ENCODE results near the gene HOXC4.
A peak's percentile ranks its signal among the peaks of the same experiment; 100 is the strongest.
"Not testable (repeated sequence)": the region's sequence is repeated elsewhere in the genome, so short reads cannot be mapped to it uniquely, and the experiment has no call there.

HOXC4 gene

GRCh38 chr12:54055552-54055951 lies 1.9 kb downstream of the HOXC4 start:
- DNase-seq (ENCODE audit: low read depth, low spot score): no peak

GRCh38 chr12:54056110-54056509 lies 2.5 kb downstream of the HOXC4 start:
- no peak for DNase-seq (ENCODE audit: low read depth, low spot score)

GRCh38 chr12:54058128-54058768 lies 4.6 kb downstream of the HOXC4 start:
- DNase-seq (ENCODE audit: low read depth, low spot score): no peak

GRCh38 chr12:54059668-54060067 lies 6.0 kb downstream of the HOXC4 start:
- no peak for DNase-seq (ENCODE audit: low read depth, low spot score)

GRCh38 chr12:54060174-54060974 lies 6.7 kb downstream of the HOXC4 start:
- DNase-seq (ENCODE audit: low read depth, low spot score): no peak

GRCh38 chr12:54060975-54061778 lies 7.5 kb downstream of the HOXC4 start:
- no peak for DNase-seq (ENCODE audit: low read depth, low spot score)

DNA sequence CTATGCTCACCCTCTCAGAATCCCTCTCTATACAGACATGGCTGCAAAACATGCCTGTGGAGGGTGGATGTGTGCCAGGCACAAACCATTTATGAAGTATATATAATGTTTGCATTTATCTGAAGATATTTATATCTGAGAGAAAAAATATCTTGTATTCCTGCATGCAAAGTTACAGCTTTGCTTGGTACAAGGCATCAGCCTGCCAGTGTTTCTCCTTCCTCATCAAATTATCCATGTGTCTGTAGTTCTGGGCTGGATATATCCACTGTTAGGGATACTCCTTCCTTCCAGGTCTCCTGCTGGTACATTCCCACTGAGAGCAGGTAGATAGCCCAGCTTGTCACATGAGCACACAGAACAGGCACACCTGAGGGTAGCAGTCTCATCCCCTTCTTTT lies 12.0 kb downstream of the HOXC4 start:
- DNase-seq (ENCODE audit: low read depth, low spot score): no peak

GRCh38 chr12:54066408-54066807 lies 12.8 kb downstream of the HOXC4 start:
- DNase-seq (ENCODE audit: low read depth, low spot score): no peak

DNA sequence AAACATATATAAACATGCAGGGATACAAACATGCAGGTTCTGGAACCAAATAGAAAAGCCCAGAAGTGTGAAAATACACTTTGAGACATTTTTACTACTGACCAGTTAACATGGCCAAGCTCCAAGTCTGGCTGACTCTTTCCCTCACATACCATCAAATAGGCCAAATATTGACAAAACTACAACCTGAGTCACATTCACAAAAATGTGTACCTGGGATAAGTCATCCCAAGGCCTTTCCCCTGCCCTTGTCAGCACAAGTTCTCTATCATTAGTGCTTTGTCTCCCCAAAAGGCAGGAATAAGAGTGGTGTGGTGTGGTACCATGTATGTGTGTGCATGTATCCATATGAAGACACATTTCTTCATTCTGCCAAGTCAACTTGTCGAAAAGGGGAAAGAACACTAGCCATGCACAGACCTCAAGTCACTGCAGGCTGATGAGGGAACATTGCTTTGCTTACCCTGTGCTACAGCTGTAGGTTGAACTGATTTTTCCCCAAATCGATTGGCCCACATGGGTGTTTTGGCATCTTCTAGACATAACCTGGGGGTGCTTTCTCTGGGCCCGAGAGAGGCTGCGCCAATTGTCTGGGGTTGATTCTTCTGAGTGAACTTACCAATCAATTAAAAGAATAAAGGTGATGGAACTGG lies 14.9 kb downstream of the HOXC4 start:
- DNase-seq (ENCODE audit: low read depth, low spot score): no peak

DNA sequence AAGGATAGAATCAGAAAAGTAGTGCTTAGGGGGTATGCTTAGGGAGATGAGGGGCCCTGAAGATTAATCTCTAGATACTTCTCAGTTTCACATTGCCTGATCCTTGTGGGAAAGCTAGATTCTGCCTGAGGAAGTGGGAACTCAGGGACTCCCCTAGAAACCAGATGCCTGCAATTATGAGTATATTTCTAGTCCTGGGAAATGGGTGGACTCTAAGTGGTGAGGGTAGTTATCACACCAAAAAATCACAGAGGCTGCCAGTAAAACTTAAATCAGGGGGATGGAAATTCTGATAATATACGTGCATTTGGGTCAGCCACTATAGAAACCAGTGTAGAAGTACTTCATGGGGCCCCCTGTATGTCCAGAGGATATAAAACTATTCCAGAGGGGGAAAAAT lies 18.3 kb downstream of the HOXC4 start:
- no peak for DNase-seq (ENCODE audit: low read depth, low spot score)

DNA sequence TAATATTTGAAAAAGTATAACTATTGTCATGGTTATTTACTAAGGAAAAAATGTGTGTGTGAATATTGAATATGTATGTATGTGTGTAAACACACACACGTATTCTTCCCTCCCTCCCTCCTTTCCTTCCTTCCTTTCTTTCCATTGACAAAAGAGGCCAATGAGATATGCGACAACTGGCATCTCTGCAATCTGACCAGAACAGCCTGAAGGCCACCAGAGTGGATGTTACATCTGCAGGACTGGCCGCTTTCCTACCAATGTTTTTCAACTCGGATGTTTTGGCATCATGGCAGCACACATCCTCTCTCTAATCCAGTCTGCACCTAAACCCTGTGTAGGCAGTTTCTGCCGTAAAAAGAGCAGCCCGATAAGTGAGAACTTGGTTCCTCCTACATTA lies 20.7 kb downstream of the HOXC4 start:
- DNase-seq (ENCODE audit: low read depth, low spot score): no peak

DNA sequence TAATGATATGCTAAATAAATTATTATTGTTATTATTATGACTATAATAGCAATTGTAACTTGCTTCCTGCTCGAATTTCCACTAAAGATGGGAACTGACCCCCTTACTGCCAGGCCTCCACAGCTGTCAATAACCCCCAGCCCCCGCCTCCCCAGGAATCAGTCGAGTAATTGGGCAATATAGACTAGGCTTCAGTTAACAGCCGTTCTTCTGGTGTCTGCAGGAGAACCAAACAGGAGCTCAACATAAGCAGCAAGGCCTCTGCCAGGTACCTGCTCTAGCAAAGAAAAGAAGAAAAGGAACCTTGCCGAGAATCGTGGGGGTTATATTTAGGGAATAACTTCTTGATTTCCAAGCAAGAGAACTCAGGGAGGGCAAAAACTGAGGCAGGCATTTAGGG lies 21.8 kb downstream of the HOXC4 start:
- DNase-seq (ENCODE audit: low read depth, low spot score): no peak

DNA sequence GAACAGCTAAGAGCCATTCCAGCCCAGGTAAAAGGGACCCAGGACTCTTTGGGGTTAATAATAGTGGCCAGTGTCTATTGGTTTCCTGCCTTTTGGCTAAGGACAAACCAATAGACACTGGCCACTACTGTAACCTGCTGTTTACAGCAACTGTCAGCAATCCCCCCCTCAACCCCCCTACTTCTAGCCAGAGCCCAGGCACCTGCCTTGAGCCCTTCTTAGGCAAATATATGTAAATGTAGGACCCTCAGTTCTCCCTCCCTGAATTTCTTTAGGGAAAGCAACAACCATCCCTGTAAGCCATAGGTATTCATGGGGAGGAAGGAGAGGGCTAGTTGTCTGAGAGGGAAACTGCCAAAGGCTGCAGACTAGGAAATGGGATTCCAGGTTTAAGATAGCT lies 22.3 kb downstream of the HOXC4 start:
- peak; percentile 54 for DNase-seq (ENCODE audit: low read depth, low spot score)

DNA sequence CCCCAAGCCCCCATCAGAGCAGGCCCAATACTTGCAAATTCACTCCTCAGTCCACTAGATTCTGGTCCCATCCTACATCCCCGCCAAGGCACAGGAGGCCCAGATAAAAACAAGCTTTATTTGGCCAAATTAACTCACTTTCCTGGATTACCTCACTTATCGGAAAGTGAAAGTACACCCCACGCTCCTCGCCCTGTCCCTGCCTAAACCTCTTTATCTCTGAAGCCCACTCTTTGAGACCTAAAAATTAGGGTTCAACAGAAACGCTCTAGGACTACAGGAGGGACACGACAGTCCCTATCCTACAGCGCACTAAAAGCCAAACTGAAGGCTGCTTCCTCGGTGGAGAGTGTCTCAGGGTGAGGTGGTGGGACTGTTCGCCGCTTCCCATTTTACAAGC lies 24.2 kb downstream of the HOXC4 start:
- not testable (repeated sequence) for DNase-seq (ENCODE audit: low read depth, low spot score)

GRCh38 chr12:54079115-54079514 lies 25.5 kb downstream of the HOXC4 start:
- DNase-seq (ENCODE audit: low read depth, low spot score): not testable (repeated sequence)

GRCh38 chr12:54080008-54080924 lies 26.6 kb downstream of the HOXC4 start:
- DNase-seq (ENCODE audit: low read depth, low spot score): not testable (repeated sequence)

- DNase-seq (ENCODE audit: low read depth, low spot score): not testable (repeated sequence)
These were observed 27.4 kb downstream of the HOXC4 start for GRCh38 chr12:54081053-54081514.

- peak; percentile 56 for DNase-seq (ENCODE audit: low read depth, low spot score)
These were observed 28.2 kb downstream of the HOXC4 start for GRCh38 chr12:54081581-54082396.

DNA sequence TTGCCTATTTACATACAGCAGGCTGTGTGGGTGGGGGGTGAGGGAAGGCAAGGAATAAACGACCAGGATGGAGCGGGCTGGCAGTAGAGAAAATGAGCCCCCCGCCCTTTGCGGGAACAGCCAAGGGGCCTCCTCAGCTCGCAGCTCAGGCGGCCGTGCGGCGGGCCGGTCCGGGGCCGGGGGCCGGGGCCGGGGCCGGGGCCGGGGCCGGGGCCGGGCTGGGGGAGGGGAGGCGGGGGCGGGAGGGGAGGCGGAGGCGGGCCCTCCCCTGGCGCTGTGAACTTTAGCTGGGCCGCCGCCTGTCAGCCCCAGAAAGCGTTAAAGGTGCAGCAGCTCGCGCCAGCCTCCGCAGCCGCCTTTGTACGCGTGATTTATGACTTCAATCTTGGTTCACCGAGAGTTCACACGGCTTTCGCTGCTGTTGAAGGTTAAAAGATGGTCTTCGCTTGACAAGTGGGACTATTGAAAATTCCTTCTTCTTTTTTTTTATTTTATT lies 28.8 kb downstream of the HOXC4 start:
- DNase-seq (ENCODE audit: low read depth, low spot score): peak; percentile 63

DNA sequence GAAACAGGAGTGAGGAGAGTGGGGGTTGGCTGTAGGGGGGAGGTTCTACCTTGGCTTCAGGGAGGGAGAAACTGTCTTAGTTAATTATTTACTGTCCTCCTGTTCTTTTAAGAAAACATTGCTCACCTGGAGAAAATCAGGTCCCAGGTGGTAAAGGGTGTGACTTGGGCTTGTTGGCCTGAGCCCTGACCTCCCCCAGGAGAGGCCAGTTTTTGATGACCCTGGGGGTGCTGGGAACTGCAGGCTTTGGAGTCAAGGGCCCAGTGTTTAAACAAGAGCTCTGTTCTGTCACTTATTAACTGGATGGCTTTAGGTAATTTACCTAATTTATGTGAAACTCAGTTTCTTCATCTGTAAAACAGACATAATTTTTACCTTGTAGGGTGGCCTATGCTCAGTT lies 34.4 kb downstream of the HOXC4 start:
- not testable (repeated sequence) for DNase-seq (ENCODE audit: low read depth, low spot score)
